GM23338 (cell line): ENCODE data around the gene NDUFB8. TPM values are rescaled to one million over a fixed set of nuclear protein-coding genes. Genes with fewer than 3 reads are reported as not detected.

ENCODE experiments used
- ATAC-seq: fragments of 200-7000 bp; cut with Tn5 transposase; 3 replicates; pipeline ENCODE4 v1.9.1; 2020
- DNase-seq: peaks from one replicate; pipeline ENCODE4 v3.0.0-alpha.2; 2015; ENCODE audit warnings: low spot score
- H2AFZ ChIP-seq: fragments of 200-600 bp; sonication (generic); 2 replicates; pipeline ENCODE4 v1.8.0; 2016; ENCODE audit warnings: antibody characterized with exemption, mild to moderate bottlenecking, moderate library complexity
- H3F3A ChIP-seq: fragments of 200-600 bp; sonication (generic); replicated peaks from 2 replicates; pipeline ENCODE4 v1.8.0; 2017; ENCODE audit warnings: antibody characterized with exemption, mixed run types, low read depth
- H3K27ac ChIP-seq: fragments of 200-600 bp; sonication (generic); 2 replicates; pipeline ENCODE4 v1.6.1; 2016; ENCODE audit warnings: low read depth
- H3K27me3 ChIP-seq: fragments of 200-600 bp; sonication (generic); 2 replicates; pipeline ENCODE4 v1.8.0; 2016; ENCODE audit warnings: mild to moderate bottlenecking, mixed run types, moderate library complexity; ENCODE audit not compliant: insufficient read depth
- H3K36me3 ChIP-seq: fragments of 200-600 bp; sonication (generic); 2 replicates; pipeline ENCODE4 v1.8.0; 2016; ENCODE audit warnings: mild to moderate bottlenecking; ENCODE audit not compliant: insufficient read depth
- H3K4me1 ChIP-seq: fragments of 200-600 bp; sonication (generic); 2 replicates; pipeline ENCODE4 v1.8.0; 2016; ENCODE audit warnings: mild to moderate bottlenecking, moderate library complexity; ENCODE audit not compliant: insufficient read depth
- H3K4me2 ChIP-seq: fragments of 200-600 bp; sonication (generic); 2 replicates; pipeline ENCODE4 v1.7.1; 2017; ENCODE audit warnings: mixed run types
- H3K4me3 ChIP-seq: fragments of 200-600 bp; sonication (generic); 2 replicates; pipeline ENCODE4 v1.6.1; 2016; ENCODE audit warnings: mixed run types
- H3K79me2 ChIP-seq: fragments of 200-600 bp; sonication (generic); replicated peaks from 2 replicates; pipeline ENCODE4 v1.8.0; 2017; ENCODE audit warnings: mild to moderate bottlenecking; ENCODE audit not compliant: insufficient read depth
- H3K9me2 ChIP-seq: fragments of 200-600 bp; sonication (generic); 2 replicates; pipeline ENCODE4 v1.8.0; 2017; ENCODE audit not compliant: insufficient read depth
- H4K20me1 ChIP-seq: fragments of 200-600 bp; sonication (generic); replicated peaks from 2 replicates; pipeline ENCODE4 v1.8.0; 2017; ENCODE audit warnings: mild to moderate bottlenecking; ENCODE audit not compliant: insufficient read depth
- H3K27ac Mint-ChIP-seq: 2 replicates; pipeline ENCODE4 v1.8.0; 2020; ENCODE audit warnings: inconsistent platforms, mild to moderate bottlenecking, moderate library complexity, mixed read lengths
- H3K27me3 Mint-ChIP-seq: 3 replicates; pipeline ENCODE4 v1.8.0; 2022; ENCODE audit warnings: low read depth, mild to moderate bottlenecking, moderate library complexity, mixed read lengths, inconsistent platforms; ENCODE audit not compliant: insufficient read depth, poor library complexity
- H3K36me3 Mint-ChIP-seq: 3 replicates; pipeline ENCODE4 v1.8.0; 2021; ENCODE audit warnings: low read depth, mild to moderate bottlenecking, inconsistent platforms, moderate library complexity, mixed read lengths
- H3K4me1 Mint-ChIP-seq: 3 replicates; pipeline ENCODE4 v1.8.0; 2020; ENCODE audit warnings: mild to moderate bottlenecking, inconsistent platforms, mixed read lengths
- H3K4me3 Mint-ChIP-seq: 3 replicates; pipeline ENCODE4 v1.8.0; 2021; ENCODE audit warnings: moderate library complexity, mild to moderate bottlenecking, inconsistent platforms, mixed read lengths
- H3K9me3 Mint-ChIP-seq: 3 replicates; pipeline ENCODE4 v1.8.0; 2020; ENCODE audit warnings: moderate library complexity, mild to moderate bottlenecking, inconsistent platforms, mixed read lengths
- CREB1 ChIP-seq: fragments of 250-450 bp; sonication (Bioruptor Pico); IDR thresholded peaks from 2 replicates; pipeline ENCODE4 v1.5.0; 2020; ENCODE audit warnings: low read depth, mild to moderate bottlenecking, moderate library complexity
- CTCF ChIP-seq, 2 experiments: fragments of 200-600 bp in 1 of 2; sonication (generic) in 1 of 2; conservative IDR thresholded peaks; 2 replicates each; pipeline versions ENCODE4 v1.5.1 to v1.6.1; 2016 to 2017; ENCODE audit warnings: antibody characterized with exemption in 2 of 2, low read depth in 2 of 2, mild to moderate bottlenecking in 2 of 2, moderate library complexity in 1 of 2
- EZH2 ChIP-seq: fragments of 200-600 bp; sonication (generic); IDR thresholded peaks from one replicate; pipeline ENCODE4 v1.8.0; 2017; ENCODE audit warnings: antibody characterized with exemption, mild to moderate bottlenecking, low read depth; ENCODE audit not compliant: unreplicated experiment
- EZH2phosphoT487 ChIP-seq: fragments of 200-600 bp; sonication (generic); IDR thresholded peaks from one replicate; pipeline ENCODE4 v1.8.1; 2018; ENCODE audit warnings: antibody characterized with exemption; ENCODE audit not compliant: unreplicated experiment
- JUNB ChIP-seq: IDR thresholded peaks from one replicate; pipeline ENCODE4 v1.6.1; 2016; ENCODE audit warnings: antibody characterized with exemption; ENCODE audit not compliant: unreplicated experiment
- NANOG ChIP-seq: IDR thresholded peaks from 2 replicates; pipeline ENCODE4 v1.6.1; 2016; ENCODE audit warnings: antibody characterized with exemption, borderline replicate concordance
- POLR2AphosphoS5 ChIP-seq: IDR thresholded peaks from 2 replicates; pipeline ENCODE4 v1.6.1; 2016; ENCODE audit warnings: antibody characterized with exemption, low read depth
- STAT1 ChIP-seq: IDR thresholded peaks from one replicate; pipeline ENCODE4 v1.6.1; 2016; ENCODE audit warnings: antibody characterized with exemption; ENCODE audit not compliant: unreplicated experiment
- ZNF114 ChIP-seq: fragments of 250-450 bp; sonication (Bioruptor Pico); IDR thresholded peaks from 2 replicates; pipeline ENCODE4 v1.5.0; 2020; ENCODE audit warnings: mild to moderate bottlenecking, moderate library complexity
- ZNF331 ChIP-seq: fragments of 250-450 bp; sonication (Bioruptor Pico); IDR thresholded peaks from 2 replicates; pipeline ENCODE4 v1.5.0; 2020; ENCODE audit warnings: low read depth, mild to moderate bottlenecking, moderate library complexity
- polyA plus RNA-seq: library from polyadenylated mRNA; unstranded; fragments of >200 nt; fragmentation: Nextera tagmentation; extraction: Ambion mirVana; gene quantifications from 2 replicates; pipeline ENCODE4 v1.2.1, GENCODE V29; 2016
- total RNA-seq: library from RNA; depleted of rRNA; stranded (reverse); fragments of >200 nt; shearing (Covaris generic); gene quantifications from 2 replicates; pipeline ENCODE4 v1.2.3, GENCODE V29; 2014
- TF ChIP-seq, protein P1 (sequence below): fragments of 250-450 bp; sonication (Bioruptor Pico); IDR thresholded peaks from 2 replicates; pipeline ENCODE4 v1.5.0; 2020; ENCODE audit warnings: mild to moderate bottlenecking, moderate library complexity
- TF ChIP-seq, protein P2 (sequence below): IDR thresholded peaks from 2 replicates; pipeline ENCODE4 v1.6.1; 2016; ENCODE audit warnings: antibody characterized with exemption

NDUFB8 gene
- total and polyA plus RNA-seq, 2 experiments from 2014 or later, result 131 to 464 TPM

GRCh38 chr10:100569687-100570481 lies 40.2 kb upstream of the NDUFB8 start:
- Histone ChIP-seq H3K27ac (no peak overlapping the region), H3K36me3 (no peaks in the 10 kb centered on the region), H3K79me2 (no peaks in the 10 kb centered on the region), H2AFZ (peak overlapping the region; percentile 96), H3K27me3 (peaks cover 27% of the 10 kb centered on the region), H3K4me2 (peak overlapping the region; percentile 84), H4K20me1 (no peaks in the 10 kb centered on the region), H3K4me3 (peak overlapping the region; percentile 85), H3K9me2 (no peaks in the 10 kb centered on the region), H3F3A (no peaks in the 10 kb centered on the region), H3K4me1 (no peaks in the 10 kb centered on the region)
- ATAC-seq, result peak; percentile 88
- no peaks in the 10 kb centered on the region for H3K36me3 Mint-ChIP-seq
- H3K27ac Mint-ChIP-seq, result no peak overlapping the region
- peak; percentile 75 for DNase-seq
- H3K4me3 Mint-ChIP-seq, result no peak overlapping the region
- peaks cover 19% of the 10 kb centered on the region for H3K27me3 Mint-ChIP-seq
- no peaks in the 10 kb centered on the region; the same call in 2 of the 3 replicates for H3K4me1 Mint-ChIP-seq
- H3K9me3 Mint-ChIP-seq, result no peaks in the 10 kb centered on the region; the same call in 2 of the 3 replicates
- TF ChIP-seq CTCF (conservative IDR thresholded peaks at IDR 0.05; ENCODE audit: low read depth in 2 of 2) (peak; percentile 84 to 97), POLR2AphosphoS5 (peak; percentile 51), EZH2phosphoT487 (no peak)

DNA sequence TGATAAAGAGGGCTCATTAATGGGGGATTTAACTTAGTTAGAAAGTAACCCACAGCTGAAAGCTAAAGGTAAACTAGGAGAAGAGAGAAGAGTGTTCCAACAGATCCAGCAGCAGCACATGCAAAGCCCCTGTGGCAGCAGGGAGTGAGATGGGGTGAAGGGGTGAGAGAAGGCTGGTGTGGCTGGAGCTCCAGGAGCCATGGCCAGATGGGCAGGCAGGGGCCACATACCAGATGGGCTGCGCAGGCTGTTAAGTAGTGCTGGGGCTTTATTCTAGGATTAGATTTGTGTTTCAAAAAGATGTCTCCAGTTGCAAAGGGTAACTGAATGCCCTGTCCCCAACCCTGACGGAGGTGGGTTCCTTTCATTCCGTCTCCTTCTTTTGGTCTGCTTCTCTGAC lies 39.2 kb upstream of the NDUFB8 start:
- H3K4me1 ChIP-seq, result no peaks in the 10 kb centered on the region
- no peaks in the 10 kb centered on the region for H3K9me2 ChIP-seq
- no peaks in the 10 kb centered on the region for H4K20me1 ChIP-seq
- Mint-ChIP-seq H3K4me1 (no peaks in the 10 kb centered on the region; the same call in 2 of the 3 replicates), H3K9me3 (no peaks in the 10 kb centered on the region; the same call in 2 of the 3 replicates), H3K27ac (no peak overlapping the region), H3K27me3 (peaks cover 22% of the 10 kb centered on the region), H3K4me3 (no peak overlapping the region), H3K36me3 (no peaks in the 10 kb centered on the region)
- ATAC-seq (no peak), DNase-seq (no peak)
- no peaks in the 10 kb centered on the region for H3K79me2 ChIP-seq
- peaks cover 32% of the 10 kb centered on the region for H3K27me3 ChIP-seq
- no peak overlapping the region for H3K27ac ChIP-seq
- no peak overlapping the region for H3K4me3 ChIP-seq
- no peak overlapping the region for H2AFZ ChIP-seq
- H3K4me2 ChIP-seq, result no peak overlapping the region
- H3F3A ChIP-seq, result no peaks in the 10 kb centered on the region
- H3K36me3 ChIP-seq, result no peaks in the 10 kb centered on the region
- TF ChIP-seq, protein P1, sequence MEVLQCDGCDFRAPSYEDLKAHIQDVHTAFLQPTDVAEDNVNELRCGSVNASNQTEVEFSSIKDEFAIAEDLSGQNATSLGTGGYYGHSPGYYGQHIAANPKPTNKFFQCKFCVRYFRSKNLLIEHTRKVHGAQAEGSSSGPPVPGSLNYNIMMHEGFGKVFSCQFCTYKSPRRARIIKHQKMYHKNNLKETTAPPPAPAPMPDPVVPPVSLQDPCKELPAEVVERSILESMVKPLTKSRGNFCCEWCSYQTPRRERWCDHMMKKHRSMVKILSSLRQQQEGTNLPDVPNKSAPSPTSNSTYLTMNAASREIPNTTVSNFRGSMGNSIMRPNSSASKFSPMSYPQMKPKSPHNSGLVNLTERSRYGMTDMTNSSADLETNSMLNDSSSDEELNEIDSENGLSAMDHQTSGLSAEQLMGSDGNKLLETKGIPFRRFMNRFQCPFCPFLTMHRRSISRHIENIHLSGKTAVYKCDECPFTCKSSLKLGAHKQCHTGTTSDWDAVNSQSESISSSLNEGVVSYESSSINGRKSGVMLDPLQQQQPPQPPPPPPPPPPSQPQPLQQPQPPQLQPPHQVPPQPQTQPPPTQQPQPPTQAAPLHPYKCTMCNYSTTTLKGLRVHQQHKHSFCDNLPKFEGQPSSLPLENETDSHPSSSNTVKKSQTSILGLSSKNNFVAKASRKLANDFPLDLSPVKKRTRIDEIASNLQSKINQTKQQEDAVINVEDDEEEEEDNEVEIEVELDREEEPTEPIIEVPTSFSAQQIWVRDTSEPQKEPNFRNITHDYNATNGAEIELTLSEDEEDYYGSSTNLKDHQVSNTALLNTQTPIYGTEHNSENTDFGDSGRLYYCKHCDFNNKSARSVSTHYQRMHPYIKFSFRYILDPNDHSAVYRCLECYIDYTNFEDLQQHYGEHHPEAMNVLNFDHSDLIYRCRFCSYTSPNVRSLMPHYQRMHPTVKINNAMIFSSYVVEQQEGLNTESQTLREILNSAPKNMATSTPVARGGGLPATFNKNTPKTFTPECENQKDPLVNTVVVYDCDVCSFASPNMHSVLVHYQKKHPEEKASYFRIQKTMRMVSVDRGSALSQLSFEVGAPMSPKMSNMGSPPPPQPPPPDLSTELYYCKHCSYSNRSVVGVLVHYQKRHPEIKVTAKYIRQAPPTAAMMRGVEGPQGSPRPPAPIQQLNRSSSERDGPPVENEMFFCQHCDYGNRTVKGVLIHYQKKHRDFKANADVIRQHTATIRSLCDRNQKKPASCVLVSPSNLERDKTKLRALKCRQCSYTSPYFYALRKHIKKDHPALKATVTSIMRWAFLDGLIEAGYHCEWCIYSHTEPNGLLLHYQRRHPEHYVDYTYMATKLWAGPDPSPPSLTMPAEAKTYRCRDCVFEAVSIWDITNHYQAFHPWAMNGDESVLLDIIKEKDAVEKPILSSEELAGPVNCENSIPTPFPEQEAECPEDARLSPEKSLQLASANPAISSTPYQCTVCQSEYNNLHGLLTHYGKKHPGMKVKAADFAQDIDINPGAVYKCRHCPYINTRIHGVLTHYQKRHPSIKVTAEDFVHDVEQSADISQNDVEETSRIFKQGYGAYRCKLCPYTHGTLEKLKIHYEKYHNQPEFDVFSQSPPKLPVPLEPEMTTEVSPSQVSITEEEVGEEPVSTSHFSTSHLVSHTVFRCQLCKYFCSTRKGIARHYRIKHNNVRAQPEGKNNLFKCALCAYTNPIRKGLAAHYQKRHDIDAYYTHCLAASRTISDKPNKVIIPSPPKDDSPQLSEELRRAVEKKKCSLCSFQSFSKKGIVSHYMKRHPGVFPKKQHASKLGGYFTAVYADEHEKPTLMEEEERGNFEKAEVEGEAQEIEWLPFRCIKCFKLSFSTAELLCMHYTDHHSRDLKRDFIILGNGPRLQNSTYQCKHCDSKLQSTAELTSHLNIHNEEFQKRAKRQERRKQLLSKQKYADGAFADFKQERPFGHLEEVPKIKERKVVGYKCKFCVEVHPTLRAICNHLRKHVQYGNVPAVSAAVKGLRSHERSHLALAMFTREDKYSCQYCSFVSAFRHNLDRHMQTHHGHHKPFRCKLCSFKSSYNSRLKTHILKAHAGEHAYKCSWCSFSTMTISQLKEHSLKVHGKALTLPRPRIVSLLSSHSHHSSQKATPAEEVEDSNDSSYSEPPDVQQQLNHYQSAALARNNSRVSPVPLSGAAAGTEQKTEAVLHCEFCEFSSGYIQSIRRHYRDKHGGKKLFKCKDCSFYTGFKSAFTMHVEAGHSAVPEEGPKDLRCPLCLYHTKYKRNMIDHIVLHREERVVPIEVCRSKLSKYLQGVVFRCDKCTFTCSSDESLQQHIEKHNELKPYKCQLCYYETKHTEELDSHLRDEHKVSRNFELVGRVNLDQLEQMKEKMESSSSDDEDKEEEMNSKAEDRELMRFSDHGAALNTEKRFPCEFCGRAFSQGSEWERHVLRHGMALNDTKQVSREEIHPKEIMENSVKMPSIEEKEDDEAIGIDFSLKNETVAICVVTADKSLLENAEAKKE (CRISPR knock-in tag), result no peak
- TF ChIP-seq ZNF114 (CRISPR knock-in tag) (no peak), EZH2 (no peak), STAT1 (no peak), CREB1 (CRISPR knock-in tag) (no peak), NANOG (no peak), JUNB (no peak), ZNF331 (no peak)
- TF ChIP-seq, protein P2, sequence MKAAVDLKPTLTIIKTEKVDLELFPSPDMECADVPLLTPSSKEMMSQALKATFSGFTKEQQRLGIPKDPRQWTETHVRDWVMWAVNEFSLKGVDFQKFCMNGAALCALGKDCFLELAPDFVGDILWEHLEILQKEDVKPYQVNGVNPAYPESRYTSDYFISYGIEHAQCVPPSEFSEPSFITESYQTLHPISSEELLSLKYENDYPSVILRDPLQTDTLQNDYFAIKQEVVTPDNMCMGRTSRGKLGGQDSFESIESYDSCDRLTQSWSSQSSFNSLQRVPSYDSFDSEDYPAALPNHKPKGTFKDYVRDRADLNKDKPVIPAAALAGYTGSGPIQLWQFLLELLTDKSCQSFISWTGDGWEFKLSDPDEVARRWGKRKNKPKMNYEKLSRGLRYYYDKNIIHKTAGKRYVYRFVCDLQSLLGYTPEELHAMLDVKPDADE, result no peak
